Measurements from ENCODE around the gene ATG9B. TPM values are rescaled to one million over a fixed set of nuclear protein-coding genes. Genes with fewer than 3 reads are reported as not detected.
"Not testable (repeated sequence)": the region's sequence is repeated elsewhere in the genome, so short reads cannot be mapped to it uniquely, and the experiment has no call there.

ATG9B gene
- total RNA-seq, 1 donor from 2014 or later = 0.10 TPM

DNA sequence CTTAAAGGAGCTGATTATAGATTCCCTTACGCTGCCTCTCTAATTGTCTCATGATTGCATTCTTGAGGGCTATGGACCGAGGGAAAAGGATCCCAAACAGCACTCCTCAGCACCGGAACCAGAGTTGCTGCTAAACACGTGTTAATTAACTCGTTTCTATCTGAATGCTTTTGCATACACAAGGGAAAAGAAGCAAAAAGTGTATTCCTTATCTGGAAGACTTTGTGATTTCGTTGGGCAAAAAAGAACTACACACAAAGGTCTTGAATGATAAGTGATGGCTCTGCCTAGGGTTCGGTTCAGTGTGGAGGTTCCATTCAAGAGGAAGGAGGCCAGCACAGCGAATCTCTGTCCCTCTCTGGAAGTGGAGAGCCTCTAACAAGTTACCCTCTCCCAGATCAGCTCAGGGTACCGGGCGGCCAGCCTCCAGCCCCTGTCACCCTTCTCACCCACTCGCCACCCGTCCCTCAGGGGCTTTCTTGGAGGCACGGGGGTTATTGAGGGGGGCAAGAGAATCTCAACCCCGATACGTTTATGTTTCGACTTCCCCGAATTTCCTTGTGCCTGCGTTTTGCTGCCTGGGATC, 34.6 kb upstream of the ATG9B start:
- peak; percentile 63 for DNase-seq (ENCODE audit: low read depth)

DNA sequence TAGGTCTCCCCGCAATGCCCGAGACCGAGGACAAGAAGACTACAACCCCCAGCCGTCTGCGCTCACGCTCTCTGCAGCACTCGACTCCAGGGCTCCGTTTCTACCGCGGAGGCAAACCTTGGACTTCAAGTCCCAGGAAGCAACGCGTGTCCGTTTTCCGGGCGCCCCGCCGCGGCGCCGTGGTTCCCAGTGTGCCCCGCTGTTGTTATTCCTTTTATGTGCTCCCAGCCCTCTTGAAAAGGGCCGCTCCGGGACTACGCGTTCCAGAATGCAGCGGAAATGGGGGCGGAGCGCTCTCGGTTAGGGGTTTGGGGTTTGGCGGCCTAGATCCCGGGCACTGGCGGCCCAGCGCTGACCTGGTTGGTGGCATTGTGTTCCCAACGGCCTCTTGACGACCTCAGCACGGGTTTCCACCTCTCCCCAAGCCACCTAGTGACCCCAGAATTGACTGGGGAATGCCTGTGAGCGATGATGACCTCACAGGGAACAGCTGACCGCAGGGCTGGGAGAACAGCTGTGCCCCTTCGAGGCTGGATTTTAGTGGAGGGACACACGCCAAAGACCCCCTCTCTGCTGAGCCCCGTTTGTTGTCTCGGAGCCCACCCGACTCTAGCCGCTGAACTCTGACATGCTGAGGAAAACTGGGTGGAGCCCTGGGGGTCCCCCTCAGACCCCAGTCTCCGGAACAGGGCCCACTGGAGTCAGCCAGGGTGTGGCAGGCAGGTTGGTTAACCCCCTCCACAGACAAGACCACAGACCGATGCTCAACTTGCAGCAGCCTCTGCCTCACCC, 33.9 kb upstream of the ATG9B start:
- DNase-seq (ENCODE audit: low read depth) = peak; percentile 98

DNA sequence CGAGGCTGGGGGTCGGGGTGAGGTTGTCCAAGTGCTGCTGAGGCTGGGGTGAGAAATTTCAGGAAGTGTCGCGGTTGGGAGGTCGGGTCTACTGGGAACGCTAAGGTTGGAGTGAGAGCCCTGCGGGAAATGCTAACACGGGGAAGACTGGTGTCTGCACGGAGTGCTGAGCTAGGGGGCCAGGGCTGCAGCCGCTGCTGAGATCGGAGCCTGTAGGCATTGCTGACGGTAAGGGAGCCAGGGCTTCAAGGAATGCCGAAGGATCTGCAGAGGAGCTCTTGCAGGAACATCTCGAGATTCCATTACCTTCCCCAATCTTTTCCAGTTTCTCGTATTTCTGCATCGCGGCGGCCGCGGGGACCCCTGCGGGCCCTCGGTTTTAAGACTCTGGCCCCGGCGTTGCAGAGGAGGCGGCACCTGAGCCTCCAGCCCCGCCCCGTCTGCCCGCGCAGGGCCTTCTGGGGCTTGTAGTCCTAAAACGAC, 33.3 kb upstream of the ATG9B start, which contains the start of gene CDK5:
CDK5 (minus strand) TSS at position 392 of the 483 bp plus-strand sequence; CDS start at position 343, 49 bp downstream.
- DNase-seq (ENCODE audit: low read depth) = no peak

DNA sequence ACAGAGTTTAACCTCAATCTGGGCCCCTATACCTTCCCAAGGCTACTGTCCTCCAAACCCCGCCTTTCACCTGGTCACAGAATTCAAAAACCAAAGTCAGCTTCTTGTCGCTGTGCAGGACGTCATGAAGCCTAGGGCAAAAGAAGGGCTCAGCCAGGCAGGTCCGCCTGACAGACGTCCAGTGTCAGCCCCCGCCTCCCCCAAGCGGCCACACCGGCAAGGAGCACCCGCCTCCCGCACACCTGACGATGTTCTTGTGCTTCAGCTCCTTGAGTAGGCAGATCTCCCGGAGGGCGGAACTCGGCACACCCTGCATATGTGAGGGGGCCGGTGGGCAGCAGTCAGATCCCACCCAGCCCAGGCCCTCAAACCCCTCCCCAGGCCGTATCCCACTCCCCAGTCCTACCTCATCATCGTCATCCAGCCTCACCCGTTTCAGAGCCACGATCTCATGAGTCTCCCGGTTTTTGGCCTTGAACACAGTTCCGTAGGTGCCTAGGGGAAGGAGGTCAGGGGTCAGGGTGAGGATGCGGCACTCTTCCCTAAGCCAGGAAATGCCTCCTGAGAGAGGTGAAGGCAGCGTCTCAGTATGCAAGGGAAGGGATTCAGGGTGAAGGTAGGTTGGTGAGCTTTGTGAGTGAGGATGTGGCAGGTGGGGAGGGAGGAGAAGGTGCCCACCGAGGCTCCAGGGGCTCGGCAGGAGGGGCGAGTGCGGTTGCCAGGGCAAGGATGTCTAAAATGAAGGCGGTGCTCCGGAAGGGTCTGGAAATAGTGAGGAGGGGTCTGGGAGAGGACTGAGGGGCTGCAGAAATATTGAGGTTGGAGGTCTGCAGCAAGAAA, 32.6 kb upstream of the ATG9B start:
- no peak for DNase-seq (ENCODE audit: low read depth)

DNA sequence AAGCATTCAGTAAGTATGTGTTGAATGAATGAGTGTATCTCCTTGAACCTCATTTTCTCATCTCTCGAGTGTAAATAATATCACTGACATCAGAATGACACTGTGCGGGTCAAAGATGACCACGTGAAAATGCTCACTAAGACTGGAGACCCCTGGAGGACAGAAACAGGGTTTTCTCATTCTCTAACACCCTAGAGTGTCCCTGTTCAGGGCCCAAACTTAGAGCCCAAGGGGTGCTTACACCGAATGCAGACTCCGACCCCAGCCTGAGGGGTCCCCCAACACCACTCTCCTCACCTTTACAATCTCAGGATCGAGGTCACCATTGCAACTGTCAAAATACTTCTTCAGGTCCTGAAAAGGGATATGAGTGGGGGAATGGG, 32.0 kb upstream of the ATG9B start:
- DNase-seq (ENCODE audit: low read depth) = no peak

DNA sequence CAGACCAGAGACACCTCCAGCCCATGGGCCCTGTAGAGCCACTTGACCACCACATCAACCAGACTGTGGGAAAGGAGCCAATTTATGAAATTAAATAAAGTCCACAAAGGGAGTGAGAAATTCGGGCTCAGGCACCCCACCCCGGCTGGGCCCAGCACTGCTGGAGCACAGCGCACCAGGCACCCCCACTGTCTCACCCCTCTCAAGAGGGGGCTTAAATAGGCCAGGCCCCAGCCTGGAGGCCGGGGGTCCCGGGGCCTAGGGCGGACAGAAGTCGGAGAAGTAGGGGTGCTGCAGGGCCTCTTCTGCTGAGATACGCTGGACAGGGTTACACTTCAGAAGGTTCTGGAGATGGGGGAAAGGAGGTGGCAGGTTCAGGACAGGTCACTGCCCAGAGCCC, 29.5 kb upstream of the ATG9B start:
- DNase-seq (ENCODE audit: low read depth) = no peak

DNA sequence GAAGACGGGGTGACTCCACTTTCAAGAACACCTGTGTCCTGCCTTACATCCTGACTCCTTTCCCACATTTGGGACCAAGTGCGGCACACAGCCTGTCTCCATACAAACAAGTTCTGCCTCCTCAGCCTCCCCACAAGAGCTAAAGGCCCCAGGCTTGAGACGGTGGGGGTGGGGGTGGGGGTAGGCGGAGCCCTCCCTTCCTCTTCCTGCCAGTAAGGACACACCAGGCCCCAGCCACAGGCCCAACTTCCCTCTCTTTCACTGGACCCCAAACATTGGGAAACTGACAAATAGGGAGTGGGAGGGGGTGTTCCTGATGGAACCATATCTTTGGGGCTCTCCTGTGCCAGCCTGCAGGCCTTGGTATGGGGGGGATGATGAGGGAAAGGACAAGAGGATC, 28.8 kb upstream of the ATG9B start:
- no peak for DNase-seq (ENCODE audit: low read depth)

DNA sequence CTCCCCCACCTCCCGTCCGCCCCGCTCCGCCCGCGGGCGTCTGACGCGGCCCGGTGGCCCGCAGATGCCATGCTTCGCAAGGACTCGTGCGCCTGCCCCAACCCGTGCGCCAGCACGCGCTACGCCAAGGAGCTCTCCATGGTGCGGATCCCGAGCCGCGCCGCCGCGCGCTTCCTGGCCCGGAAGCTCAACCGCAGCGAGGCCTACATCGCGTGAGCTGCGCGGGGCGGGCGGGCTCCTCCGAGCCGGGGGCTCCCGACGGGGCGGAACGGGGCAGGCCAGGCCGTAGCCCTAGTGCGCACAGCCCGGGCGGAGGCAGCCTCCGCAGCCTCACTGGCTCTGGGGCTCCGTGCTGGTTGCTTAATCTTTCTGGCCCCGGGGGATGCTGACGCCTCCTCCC, 26.8 kb upstream of the ATG9B start:
- DNase-seq (ENCODE audit: low read depth) = peak; percentile 25

DNA sequence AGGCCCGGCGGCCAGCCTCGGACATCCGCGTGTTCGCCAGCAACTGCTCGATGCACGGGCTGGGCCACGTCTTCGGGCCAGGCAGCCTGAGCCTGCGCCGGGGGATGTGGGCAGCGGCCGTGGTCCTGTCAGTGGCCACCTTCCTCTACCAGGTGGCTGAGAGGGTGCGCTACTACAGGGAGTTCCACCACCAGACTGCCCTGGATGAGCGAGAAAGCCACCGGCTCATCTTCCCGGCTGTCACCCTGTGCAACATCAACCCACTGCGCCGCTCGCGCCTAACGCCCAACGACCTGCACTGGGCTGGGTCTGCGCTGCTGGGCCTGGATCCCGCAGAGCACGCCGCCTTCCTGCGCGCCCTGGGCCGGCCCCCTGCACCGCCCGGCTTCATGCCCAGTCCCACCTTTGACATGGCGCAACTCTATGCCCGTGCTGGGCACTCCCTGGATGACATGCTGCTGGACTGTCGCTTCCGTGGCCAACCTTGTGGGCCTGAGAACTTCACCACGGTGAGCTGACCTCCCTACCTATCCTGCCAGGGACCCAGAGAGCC, 24.7 kb upstream of the ATG9B start:
- no peak for DNase-seq (ENCODE audit: low read depth)

DNA sequence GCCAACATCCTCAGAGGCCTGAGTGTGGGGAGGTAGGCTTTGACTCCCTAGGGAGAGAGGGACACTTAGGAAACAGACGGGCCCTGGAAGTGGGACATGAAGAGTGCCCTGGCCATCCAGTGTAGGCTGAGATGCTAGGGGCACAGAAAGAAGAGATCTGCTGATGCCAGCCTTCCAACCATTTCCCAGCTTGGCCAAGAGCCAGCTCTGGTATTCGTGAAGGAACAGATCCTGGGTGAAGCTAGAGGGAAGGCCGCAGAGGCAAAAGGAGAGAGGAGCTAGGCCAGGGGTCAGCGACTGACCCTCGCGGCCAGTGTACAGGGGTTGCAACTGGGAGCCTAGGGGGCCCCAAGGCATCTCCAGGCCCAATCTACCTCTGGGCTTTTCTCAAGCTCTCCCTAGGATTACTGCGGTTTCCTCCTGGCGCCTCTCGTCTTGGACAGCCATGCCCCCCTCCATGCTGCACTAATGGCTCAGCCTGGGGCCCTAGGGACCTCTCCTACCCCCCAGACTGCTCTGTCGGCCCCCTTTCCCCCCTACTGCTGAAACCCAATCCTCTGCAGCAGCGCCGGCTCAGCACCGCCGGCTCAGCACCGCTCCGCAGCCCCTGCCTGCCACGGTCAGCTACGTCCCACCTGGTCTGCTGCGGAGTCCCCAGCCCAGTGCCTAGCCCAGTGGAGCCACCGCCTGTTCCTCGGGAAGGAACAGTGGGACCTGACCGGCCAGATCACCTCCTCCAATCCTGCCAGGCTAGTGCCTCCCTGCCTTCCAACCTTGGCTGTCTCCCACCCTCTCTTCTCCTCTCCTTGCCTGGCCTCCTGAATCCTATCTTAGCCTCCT, 23.9 kb upstream of the ATG9B start, which contains the start of gene ASIC3:
ASIC3 (plus strand) TSS at position 556 of the 840 bp plus-strand sequence. CDS start 355 bp downstream, outside the sequence.
- no peak for DNase-seq (ENCODE audit: low read depth)

DNA sequence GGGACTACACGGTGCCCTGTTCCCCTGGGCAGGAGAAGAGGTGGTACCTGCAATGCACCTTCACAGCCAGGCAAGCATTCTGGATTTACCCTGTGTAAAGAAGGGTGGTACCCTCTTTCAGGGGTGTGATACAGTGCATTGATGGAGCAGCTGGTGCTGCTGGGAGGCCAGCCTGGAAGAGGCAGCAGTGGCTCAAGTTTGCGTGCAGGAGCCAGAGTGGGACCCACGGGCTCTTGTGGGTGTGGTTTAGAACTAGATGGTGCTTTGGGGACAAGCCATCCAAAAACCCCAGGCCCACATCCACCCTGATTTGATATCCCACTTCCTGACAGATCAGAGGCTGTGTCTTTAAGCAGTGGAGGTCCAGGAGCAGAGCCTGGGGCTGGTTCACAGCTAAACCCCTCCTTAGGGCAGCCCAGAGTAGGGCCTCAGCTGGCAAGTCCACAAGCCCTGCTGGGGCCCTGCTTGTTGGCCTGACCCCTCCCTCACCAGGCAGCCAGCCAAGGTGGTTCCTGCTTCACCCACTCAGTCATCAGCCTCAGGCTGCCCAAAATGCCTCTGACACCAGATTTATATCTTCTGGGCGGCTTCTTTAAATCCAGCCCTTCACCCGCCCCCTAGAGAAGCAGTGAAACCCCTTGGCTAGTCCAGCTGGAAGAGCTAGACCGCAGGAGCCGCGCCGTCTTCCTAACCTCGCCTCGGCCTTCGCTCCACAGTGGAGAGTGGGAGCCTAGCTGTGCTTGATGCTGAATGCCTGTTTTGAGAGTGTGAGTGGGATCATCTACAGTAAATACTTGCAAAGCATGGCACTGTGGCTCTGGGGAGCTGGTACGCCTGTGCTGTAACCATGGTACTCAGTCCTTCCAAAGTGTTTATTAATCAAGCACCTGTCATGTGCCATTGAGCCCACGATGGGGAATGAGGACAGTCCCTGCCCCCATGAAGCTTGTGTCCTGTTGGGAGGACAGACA, 22.6 kb upstream of the ATG9B start:
- DNase-seq (ENCODE audit: low read depth) = peak; percentile 21

DNA sequence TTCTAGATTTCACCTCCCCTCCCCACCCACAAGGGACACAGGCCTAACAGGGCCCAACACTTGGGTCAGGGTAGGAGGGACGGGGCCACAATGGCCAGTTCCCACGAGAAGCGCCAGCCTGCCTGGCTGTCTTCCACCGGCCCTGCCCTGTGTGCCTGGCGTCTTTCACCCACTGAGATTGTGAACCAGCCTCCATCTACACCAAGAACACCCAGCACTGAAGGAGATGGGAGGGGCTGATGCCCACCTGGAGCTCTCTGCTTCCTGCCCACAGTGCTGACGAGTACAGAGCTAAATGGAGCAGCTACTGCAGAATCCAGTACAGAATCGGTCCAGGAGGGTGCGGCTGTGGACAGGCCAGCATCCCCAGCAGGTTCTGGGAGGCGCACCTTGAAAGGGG, 21.7 kb upstream of the ATG9B start:
- DNase-seq (ENCODE audit: low read depth) = no peak

DNA sequence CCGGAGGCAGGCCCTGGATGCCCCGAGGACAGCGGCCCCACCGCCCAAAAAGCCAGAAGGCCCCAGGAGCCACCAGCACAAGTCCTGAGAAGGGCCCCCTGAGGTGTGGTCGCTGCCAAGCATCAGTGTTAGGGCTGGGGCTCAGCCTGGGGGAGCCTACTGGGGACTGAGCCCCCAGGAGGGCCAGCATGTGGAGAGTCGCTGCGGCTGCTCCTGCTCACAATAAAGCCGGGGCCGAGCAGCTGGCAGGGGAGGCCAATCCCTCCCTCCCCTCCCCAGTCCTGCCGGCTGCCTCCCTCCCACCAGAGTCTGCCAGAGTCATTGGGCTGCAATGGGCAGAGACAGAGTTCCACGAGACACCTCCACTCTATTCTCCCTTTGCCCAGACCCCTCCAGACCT, 21.0 kb upstream of the ATG9B start:
- DNase-seq (ENCODE audit: low read depth) = no peak

DNA sequence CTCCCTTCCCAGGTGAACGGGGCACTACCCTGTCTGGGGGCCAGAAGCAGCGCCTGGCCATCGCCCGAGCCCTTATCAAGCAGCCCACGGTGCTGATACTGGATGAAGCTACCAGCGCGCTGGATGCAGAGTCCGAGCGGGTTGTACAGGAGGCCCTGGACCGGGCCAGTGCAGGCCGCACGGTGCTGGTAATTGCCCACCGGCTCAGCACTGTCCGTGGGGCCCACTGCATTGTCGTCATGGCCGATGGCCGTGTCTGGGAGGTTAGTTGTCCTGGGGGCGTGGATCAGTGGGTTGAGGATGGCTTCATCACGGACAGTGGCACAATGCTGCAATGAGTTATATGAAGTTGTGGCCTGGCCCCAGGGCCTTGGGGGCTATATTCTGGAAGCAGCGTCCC, 19.7 kb upstream of the ATG9B start:
- DNase-seq (ENCODE audit: low read depth) = no peak

DNA sequence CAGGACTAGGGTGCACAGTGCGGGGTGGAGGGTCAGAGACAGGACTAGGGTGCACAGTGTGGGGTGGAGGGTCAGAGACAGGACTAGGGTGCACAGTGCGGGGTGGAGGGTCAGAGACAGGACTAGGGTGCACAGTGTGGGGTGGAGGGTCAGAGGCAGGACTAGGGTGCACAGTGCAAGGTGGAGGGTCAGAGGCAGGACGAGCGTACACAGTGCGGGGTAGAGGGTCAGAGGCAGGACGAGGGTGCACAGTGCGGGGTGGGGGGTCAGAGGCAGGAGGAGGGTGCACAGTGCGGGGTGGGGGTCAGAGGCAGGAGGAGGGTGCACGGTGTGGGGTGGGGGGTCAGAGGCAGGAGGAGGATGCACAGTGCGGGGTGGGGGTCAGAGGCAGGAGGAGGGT, 19.2 kb upstream of the ATG9B start:
- not testable (repeated sequence) for DNase-seq (ENCODE audit: low read depth)

DNA sequence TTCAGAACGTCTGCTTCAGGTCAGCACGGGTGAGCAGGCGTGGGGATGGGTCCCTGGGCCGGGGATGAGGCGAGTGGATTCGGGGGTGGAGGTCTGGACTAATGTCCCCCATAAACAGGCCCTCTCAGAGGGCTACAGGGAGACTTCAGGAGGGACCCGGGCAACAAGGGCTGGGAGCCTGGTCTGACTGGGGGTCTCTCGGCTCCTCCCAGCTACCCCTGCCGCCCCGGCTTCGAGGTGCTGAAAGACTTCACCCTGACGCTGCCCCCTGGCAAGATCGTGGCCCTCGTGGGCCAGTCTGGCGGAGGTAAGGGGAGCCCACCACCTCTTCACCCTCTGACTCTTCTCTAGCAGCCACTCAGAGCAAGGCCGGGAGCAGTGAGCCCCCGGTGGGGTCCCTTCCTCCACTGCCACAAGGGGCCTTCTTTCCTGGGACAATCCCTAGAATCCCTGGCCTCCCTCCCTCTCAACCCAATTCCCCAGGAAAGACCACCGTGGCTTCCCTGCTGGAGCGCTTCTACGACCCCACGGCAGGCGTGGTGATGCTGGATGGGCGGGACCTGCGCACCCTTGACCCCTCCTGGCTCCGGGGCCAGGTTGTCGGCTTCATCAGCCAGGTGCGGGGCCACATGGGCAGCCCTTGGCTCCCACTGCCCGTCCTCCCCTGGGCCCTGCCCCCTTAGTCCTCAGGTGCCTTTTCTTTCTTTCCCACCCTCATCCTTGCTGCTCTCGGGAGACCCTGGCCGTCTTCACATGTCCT, 16.5 kb upstream of the ATG9B start:
- no peak for DNase-seq (ENCODE audit: low read depth)

DNA sequence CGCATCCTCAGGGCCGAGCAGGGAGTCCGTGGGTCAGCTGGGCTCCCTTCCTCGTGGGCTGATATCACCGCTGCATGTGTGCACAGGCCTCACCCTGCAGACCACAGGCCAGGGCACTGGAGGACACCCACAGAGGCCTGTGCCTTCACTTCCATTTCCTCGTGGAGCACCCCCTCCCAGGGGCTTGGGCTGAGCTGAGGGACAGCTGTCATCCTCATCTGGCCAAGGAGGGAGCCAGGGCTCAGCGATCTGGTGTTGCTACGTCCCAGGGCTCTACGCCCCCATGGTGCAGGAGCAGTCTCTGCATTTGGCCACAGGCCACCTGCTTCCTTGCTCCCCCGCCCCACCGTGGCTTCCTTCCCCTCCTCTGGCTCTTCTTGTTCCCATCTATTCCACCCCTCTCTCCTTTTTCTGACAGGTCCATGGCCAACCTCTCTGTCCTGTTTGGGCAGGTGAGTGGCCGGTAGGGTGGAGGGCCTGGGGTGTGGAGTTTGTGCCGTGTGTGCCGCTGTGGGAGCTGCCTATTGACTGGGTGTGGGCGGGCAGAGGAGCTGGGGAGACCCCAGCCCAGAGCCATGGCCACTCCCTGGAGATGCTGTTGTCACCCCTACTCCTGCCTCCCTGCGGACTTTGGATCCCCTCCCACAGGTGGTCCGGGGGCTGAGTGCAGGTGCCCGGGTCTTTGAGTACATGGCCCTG, 15.7 kb upstream of the ATG9B start:
- DNase-seq (ENCODE audit: low read depth) = no peak
